Progenitor cell of endocrine pancreas (in vitro differentiated cells): Measurements from ENCODE around the gene WBP2. TPM values are rescaled to one million over a fixed set of nuclear protein-coding genes. Genes with fewer than 3 reads are reported as not detected.
"Not testable (repeated sequence)": the region's sequence is repeated elsewhere in the genome, so short reads cannot be mapped to it uniquely, and the experiment has no call there.

Source experiments
- DNase-seq: peaks from one replicate; pipeline ENCODE4 v3.0.0; 2021; ENCODE audit warnings: low spot score; ENCODE audit not compliant: unreplicated experiment
- H3K27ac Mint-ChIP-seq: 2 replicates; pipeline ENCODE4 v1.8.0; 2021; ENCODE audit warnings: mild to moderate bottlenecking, moderate library complexity, mixed read lengths
- H3K27me3 Mint-ChIP-seq: 2 replicates; pipeline ENCODE4 v1.8.0; 2021; ENCODE audit warnings: mixed read lengths
- H3K36me3 Mint-ChIP-seq: 2 replicates; pipeline ENCODE4 v1.8.0; 2022; ENCODE audit warnings: mixed read lengths; ENCODE audit not compliant: insufficient read depth
- H3K4me1 Mint-ChIP-seq: 2 replicates; pipeline ENCODE4 v1.8.0; 2021; ENCODE audit warnings: low read depth, mixed read lengths
- H3K4me3 Mint-ChIP-seq: 2 replicates; pipeline ENCODE4 v1.8.0; 2021; ENCODE audit warnings: low read depth, mild to moderate bottlenecking, moderate library complexity, mixed read lengths
- H3K9me3 Mint-ChIP-seq: 2 replicates; pipeline ENCODE4 v1.8.0; 2021; ENCODE audit warnings: low read depth, mixed read lengths
- CTCF ChIP-seq: fragments of 200-600 bp; sonication (generic); IDR thresholded peaks from one replicate; pipeline ENCODE4 v1.5.0; 2021; ENCODE audit warnings: antibody characterized with exemption, mild to moderate bottlenecking; ENCODE audit not compliant: unreplicated experiment
- total RNA-seq: library from RNA; stranded (reverse); gene quantifications from 2 replicates; pipeline ENCODE4 v1.2.1, GENCODE V29; 2021

Gene WBP2
- total RNA-seq, 1 donor from 2014 or later: 47.9 TPM

GRCh38 chr17:75854101-75854748 is 910 bp downstream of the WBP2 start:
- Mint-ChIP-seq H3K4me1 (peaks cover 11% of the 10 kb centered on the region), H3K27me3 (no peaks in the 10 kb centered on the region), H3K36me3 (no peaks in the 10 kb centered on the region), H3K27ac (no peak overlapping the region), H3K9me3 (no peaks in the 10 kb centered on the region), H3K4me3 (no peak overlapping the region)
- no peak for TF ChIP-seq CTCF
- DNase-seq: no peak

GRCh38 chr17:75853433-75853832 is 1.7 kb downstream of the WBP2 start:
- no peak overlapping the region for H3K27ac Mint-ChIP-seq
- H3K9me3 Mint-ChIP-seq: no peaks in the 10 kb centered on the region
- H3K27me3 Mint-ChIP-seq: no peaks in the 10 kb centered on the region
- no peak for DNase-seq
- H3K36me3 Mint-ChIP-seq: peaks cover under 1% of the 10 kb centered on the region
- peaks cover 11% of the 10 kb centered on the region for H3K4me1 Mint-ChIP-seq
- TF ChIP-seq CTCF: no peak
- peak overlapping the region; percentile 37 for H3K4me3 Mint-ChIP-seq

- H3K27me3 Mint-ChIP-seq, DNase-seq, H3K4me3 Mint-ChIP-seq, H3K9me3 Mint-ChIP-seq, H3K27ac Mint-ChIP-seq, H3K36me3 Mint-ChIP-seq: not testable (repeated sequence)
- H3K4me1 Mint-ChIP-seq: peaks cover 11% of the 10 kb centered on the region
These were observed 3.5 kb downstream of the WBP2 start for GRCh38 chr17:75851693-75851991.

GRCh38 chr17:75850928-75851692 is 4.0 kb downstream of the WBP2 start:
- peaks cover 5% of the 10 kb centered on the region for H3K36me3 Mint-ChIP-seq
- no peaks in the 10 kb centered on the region for H3K27me3 Mint-ChIP-seq
- no peak overlapping the region for H3K4me3 Mint-ChIP-seq
- no peak for TF ChIP-seq CTCF
- no peak for DNase-seq
- peaks cover 7% of the 10 kb centered on the region for H3K4me1 Mint-ChIP-seq
- H3K27ac Mint-ChIP-seq: no peak overlapping the region
- H3K9me3 Mint-ChIP-seq: no peaks in the 10 kb centered on the region

- Mint-ChIP-seq H3K9me3 (no peaks in the 10 kb centered on the region), H3K27ac (no peak overlapping the region)
These were observed 5.4 kb downstream of the WBP2 start for GRCh38 chr17:75849724-75850123.

More at GRCh38 chr17:75849724-75850123, 5.4 kb downstream of the WBP2 start:
- TF ChIP-seq CTCF: no peak
- Mint-ChIP-seq H3K27me3 (no peaks in the 10 kb centered on the region), H3K4me3 (no peak overlapping the region), H3K36me3 (peaks cover 6% of the 10 kb centered on the region), H3K4me1 (peaks cover 16% of the 10 kb centered on the region)
- no peak for DNase-seq
